AML-193 (cell line): Measurements from ENCODE around the gene CPB2.

Source experiments
- DNase-seq, 2 experiments: peaks; one replicate each; lab custom pipeline; 2025; lab: John Stamatoyannopoulos, UW

CPB2 gene

DNA sequence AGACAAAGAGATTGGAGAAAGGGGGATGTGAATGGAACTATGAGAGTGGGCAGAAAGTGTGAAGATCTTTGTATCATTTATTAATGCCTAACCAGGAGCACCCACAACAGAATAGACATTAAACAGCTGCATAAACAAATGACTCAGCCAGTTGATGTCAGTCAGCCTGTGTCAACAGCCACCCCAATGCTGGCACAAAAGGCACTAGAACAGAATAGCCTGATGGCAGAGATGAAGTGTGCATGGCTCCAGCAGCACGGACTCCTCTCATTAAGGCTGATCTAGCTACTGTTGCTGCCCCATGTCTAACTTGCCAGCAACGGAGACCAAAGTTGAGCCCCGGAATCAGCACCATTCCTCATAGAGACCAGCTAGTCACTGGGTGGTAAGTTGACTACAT lies 7.8 kb downstream of the CPB2 start:
- DNase-seq, result no peak

GRCh38 chr13:46094478-46094877 lies 10.4 kb downstream of the CPB2 start:
- no peak for DNase-seq

- no peak for DNase-seq
These were observed 15.8 kb downstream of the CPB2 start for GRCh38 chr13:46088821-46089562.

DNA sequence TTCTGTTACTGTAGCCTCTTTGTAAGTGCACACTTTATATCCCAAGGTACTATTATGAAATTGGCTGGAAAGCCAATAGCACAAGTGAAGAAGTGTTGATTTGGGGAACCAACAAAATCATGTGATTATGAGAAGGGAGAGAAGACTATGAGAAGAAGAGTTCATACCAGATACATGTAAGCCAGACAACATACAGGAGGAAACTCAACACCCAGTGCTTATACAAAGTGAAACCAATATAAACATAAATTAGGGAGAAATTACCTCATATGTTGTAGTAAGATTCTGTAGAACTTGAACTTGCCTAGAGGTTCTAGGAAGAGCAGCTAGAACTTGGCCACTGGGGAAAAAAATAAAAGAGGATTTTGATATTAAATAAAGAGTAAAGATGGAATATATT lies 17.4 kb downstream of the CPB2 start:
- DNase-seq, result no peak

DNA sequence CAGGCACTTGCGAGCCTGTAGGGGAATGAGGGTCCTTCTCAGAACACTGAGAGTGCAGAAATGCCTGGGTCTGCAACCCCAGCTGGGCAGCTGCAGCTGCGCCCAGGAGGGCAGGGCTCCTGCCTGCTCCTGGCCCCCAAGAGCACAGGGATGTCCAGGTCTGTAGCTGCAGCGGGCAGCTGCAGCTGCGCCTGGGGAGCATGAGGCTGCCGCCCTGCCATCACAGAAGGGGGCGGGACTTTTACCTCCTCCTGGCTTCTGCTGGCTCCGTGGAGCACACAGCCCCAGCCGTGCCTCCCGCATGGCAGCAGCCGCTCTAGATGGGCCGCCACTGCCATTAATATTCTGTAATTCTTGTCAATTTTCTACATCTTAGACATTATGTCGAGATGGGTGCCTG lies 17.8 kb downstream of the CPB2 start:
- no peak for DNase-seq

- DNase-seq, result no peak
These were observed 18.4 kb downstream of the CPB2 start for GRCh38 chr13:46086421-46086922.

GRCh38 chr13:46085737-46086136 lies 19.1 kb downstream of the CPB2 start:
- DNase-seq, result no peak

- DNase-seq, result no peak
These were observed 22.5 kb downstream of the CPB2 start for GRCh38 chr13:46082324-46082723.

- no peak for DNase-seq
These were observed 25.1 kb downstream of the CPB2 start for GRCh38 chr13:46079770-46080169.

DNA sequence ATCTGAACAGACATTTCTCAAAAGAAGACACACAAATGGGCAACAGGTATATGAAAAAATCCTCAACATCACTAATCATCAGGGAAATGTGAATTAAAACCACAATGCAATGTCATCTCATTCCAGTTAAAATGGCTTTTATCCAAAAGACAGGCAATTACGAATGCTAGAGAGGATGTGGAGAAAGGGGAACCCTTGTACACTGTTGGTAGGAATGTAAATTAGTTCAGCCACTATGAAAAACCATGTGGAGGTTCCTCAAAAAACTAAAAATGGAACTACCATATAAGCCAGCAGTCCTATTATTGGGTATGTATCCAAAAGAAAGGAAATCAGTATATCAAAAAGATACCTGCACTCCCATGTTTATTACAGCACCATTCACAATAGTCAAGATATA lies 27.6 kb downstream of the CPB2 start:
- DNase-seq, result no peak

GRCh38 chr13:46076827-46077226 lies 28.0 kb downstream of the CPB2 start:
- DNase-seq, result no peak

GRCh38 chr13:46075811-46076210 lies 29.0 kb downstream of the CPB2 start:
- DNase-seq, result no peak

DNA sequence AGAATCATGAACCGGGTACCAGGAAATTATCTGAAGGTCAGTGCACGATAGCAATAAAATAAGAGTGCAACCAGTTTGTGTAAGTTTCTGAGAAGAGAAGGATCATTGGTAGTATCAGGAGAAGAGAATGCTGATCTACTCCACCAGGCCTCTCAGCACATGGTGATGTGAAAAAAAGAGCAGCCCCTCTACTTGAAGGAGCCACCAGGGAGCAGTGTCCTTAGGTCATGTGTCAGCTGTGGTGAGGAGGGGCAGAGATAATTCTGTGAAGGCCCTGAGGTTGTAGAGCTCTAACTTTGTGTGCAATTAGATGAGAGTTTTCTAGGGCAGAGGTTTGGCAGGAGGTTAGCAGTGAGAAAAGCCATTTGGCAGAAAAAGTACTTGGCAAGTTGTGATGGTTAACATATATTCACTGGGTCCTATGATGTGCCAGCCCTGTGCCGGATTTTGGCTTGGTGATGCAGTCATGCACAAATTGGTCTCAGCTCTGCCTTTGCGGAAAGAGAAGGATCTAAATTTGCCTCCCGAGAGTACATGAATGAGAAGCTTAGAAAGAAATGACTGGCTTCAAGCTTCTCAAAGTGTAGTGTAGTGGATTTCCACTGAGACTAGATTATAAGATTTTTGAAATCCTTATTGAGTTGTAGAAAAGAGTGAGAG lies 33.1 kb downstream of the CPB2 start:
- DNase-seq, result no peak

- DNase-seq, result no peak
These were observed 41.5 kb downstream of the CPB2 start for GRCh38 chr13:46063292-46063691.

GRCh38 chr13:46062185-46062584 lies 42.6 kb downstream of the CPB2 start:
- DNase-seq, result no peak

DNA sequence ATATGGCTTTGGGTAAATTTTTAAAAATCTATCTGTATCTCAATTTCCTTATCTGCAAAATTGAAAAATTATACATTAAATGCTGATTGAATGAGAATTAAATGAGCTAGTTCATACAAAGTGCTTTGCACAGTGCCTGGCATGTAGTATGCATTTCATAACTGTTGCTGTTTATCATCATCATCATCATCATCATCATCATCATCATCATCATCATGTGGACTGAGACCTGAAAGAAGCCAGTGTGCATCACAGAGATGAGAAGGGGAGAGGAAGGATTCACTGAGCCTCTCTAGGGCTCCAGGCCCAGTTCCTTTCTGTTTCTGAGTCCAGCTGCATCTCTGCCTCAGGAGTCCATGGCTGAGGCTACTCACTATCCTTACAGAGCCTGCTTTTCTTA lies 45.4 kb downstream of the CPB2 start:
- DNase-seq, result no peak

DNA sequence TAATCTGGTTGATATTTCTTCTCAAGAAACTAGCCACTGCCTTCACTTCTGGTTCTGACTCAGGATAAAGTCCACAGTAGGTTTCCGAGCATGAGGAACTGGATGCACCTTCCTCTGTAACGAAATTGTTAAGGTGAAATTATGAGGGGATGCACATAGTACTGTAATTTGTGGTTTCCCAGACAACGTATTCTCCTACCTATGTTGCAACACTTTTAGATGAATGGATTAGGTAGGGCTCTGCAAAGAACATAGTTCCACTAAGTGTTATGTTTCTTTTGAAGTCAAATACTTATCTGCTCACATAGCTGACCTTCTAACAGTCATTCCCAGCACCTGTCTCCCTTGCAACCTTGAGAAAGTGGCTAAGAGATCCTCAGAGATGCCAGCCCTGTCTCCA lies 46.6 kb downstream of the CPB2 start:
- no peak for DNase-seq

DNA sequence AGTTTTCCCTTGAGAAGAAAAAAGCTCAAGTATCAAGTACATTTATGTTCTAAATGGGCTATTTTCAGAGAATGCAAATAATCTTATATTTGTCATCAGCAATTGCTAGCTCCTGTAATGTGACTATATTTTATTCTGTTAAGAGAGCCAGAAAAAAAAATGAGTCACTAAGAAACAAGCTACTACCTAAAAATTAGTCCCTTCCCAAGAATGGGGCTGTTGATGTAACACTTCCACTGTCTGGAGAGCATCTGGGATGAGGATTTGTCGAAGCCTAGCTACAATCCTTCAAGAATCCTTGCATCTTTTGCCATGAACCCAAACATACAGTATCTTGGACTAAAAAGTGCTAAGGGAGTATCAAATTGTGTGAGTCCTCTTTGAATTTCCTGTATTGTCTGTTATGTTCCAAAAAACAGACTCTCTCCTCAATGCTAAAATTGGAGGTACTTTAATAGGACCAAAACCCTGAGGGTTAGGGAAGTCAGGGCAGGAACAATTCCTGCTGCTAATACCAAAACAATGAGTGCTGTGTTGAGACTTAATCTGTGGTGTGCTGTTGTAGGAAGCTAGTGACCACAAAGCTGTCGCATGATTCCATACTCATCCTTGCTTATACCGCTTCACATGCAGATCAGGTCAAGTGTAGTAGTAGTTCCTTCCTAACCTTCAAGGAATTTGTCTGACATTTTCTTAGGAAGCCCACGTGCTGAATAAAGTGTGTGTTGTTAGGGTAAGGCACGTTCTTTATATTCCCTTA lies 47.4 kb downstream of the CPB2 start:
- DNase-seq, result no peak

DNA sequence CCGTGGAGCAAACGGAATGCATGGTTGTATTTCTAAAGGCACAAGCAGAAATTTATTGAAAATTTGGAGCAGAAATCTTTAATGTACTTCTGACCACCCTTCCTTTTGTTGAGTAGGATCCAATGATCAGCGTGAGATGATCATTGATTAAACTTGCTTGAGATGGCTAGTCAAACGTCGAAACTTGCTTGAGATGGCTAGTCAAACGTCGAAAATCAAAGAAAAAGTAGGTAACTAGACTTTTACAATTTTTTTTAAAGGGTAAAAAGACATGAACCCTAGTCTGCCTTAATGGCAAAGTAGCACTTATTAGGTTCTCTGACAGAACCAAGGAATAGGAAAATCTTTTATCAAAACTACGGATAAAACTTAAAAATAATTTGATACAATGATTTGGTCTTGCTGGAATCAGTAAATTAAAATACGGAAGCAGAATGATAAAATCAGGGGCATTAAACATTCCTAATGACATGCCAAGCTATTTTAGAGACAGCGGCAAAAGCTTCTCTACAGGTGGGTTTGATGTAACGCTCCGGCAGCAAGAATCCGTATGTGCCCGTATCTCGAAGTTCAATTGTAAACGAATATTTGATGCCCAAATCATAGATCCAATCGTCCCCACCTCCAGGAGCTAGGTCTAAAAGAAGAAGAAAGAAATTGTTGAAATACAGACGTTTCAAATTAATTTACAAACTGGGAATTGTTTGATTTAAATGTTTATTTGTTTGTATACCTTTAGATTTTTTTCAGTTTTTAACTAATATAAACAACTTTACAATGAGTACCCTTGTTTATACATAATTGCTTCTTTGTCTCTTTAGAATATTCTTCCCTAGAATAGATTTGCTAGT lies 51.4 kb downstream of the CPB2 start:
- no peak for DNase-seq

GRCh38 chr13:46052319-46053161 lies 52.3 kb downstream of the CPB2 start, which contains the start of gene ZC3H13:
Gene ZC3H13, minus strand, starts transcription at chr13:46052746. Its CDS starts 7,239 bp downstream, at chr13:46045507.
- DNase-seq, result peak; percentile 97 to 99

DNA sequence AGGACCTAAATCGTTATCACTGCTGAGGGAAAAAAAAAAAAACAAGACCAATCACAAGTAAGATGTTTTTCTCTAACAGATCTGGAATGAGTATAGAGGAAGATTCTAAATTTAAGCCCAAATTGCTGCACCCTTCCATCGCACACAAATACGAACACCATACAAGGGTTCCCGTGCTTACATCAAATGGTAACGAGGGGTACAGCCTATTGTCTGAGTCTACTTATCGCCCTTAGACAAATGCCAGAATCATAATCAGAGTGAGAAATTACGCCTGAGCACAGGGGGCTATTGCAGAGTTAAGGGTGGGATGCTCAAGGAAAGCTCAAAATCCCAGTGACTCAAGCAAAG lies 52.9 kb downstream of the CPB2 start:
- peak in 1 of 2 experiments; percentile 53 for DNase-seq
